ENCODE measurements around the gene RNPS1.

DNA sequence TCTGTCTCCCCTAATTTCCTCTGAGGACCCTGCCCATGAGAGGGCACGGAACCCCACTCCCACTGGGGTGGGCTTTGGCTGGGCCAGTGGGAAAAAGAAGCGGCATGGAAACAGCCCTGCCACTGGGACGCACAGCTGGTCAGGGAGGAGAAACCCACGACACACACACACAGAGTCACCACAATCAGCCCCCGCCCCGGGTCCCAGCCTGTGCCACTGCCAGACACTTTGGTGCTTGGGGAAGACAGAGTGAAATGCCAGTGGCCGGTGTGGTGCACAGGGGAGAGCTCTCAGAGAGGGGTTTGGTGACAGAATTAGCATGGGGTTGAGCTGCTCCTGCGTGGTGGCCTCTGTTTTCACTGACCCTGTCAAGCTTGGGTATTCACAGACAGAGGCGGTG lies 30.7 kb upstream of the RNPS1 start:
- TF ChIP-seq, protein P1, sequence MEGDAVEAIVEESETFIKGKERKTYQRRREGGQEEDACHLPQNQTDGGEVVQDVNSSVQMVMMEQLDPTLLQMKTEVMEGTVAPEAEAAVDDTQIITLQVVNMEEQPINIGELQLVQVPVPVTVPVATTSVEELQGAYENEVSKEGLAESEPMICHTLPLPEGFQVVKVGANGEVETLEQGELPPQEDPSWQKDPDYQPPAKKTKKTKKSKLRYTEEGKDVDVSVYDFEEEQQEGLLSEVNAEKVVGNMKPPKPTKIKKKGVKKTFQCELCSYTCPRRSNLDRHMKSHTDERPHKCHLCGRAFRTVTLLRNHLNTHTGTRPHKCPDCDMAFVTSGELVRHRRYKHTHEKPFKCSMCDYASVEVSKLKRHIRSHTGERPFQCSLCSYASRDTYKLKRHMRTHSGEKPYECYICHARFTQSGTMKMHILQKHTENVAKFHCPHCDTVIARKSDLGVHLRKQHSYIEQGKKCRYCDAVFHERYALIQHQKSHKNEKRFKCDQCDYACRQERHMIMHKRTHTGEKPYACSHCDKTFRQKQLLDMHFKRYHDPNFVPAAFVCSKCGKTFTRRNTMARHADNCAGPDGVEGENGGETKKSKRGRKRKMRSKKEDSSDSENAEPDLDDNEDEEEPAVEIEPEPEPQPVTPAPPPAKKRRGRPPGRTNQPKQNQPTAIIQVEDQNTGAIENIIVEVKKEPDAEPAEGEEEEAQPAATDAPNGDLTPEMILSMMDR (IDR thresholded peaks at IDR 0.05) = no peak
- TF ChIP-seq POLR2A (IDR thresholded peaks at IDR 0.05) = no peak

All from thyroid gland (tissue), 4 donors.